RWPE1 (cell line): ENCODE measurements around the gene TRIM66.

Source experiments
- CTCF ChIA-PET: fragments of 350-600 bp; sonication (Branson Sonifier 250); formaldehyde crosslinking; extraction: SDS; loops from one replicate; lab custom pipeline; 2021; lab: Yijun Ruan, JAX
- POLR2A ChIA-PET: fragments of 400-600 bp; formaldehyde crosslinking; extraction: SDS; loops from one replicate; lab custom pipeline; 2020; ENCODE audit warnings: antibody characterized with exemption; ENCODE audit not compliant: low non-redundant PET; lab: Yijun Ruan, JAX
- DNase-seq: peaks from one replicate; pipeline ENCODE4 v3.0.0; 2012; ENCODE audit warnings: low spot score
- H3K27ac ChIP-seq: fragments of 450-650 bp; 2 replicates; pipeline ENCODE4 v1.5.1; 2017
- CTCF ChIP-seq: fragments of 450-650 bp; conservative IDR thresholded peaks from 2 replicates; pipeline ENCODE4 v1.5.1; 2017; ENCODE audit warnings: low read depth, mild to moderate bottlenecking

TRIM66 gene

GRCh38 chr11:8636127-8636526 is 46.3 kb downstream of the TRIM66 start:
- POLR2A ChIA-PET: no interaction called here
- TF ChIP-seq CTCF: no peak
- H3K27ac ChIP-seq: no peak overlapping the region
- no peak for DNase-seq
- CTCF ChIA-PET: interaction anchor here (1.1 kb wide), 1 partner anchor 9 kb away, joined by 6 read pairs; no protein-coding TSS in a partner anchor

- CTCF ChIA-PET: no interaction called here
Measured at GRCh38 chr11:8634498-8634897, 48.0 kb downstream of the TRIM66 start.

GRCh38 chr11:8631395-8632118 is 50.9 kb downstream of the TRIM66 start:
- H3K27ac ChIP-seq: no peak overlapping the region
- peak; percentile 22 for DNase-seq
- POLR2A ChIA-PET: no interaction called here
- CTCF ChIA-PET: interaction anchor here (0.9 to 1.4 kb wide), 2 partner anchors 10 to 364 kb away, joined by 3 to 4 read pairs; no protein-coding TSS in a partner anchor
- TF ChIP-seq CTCF: no peak

More at GRCh38 chr11:8634498-8634897, 48.0 kb downstream of the TRIM66 start:
- no peak for TF ChIP-seq CTCF
- POLR2A ChIA-PET: no interaction called here
- H3K27ac ChIP-seq: no peak overlapping the region
- DNase-seq: no peak

- CTCF ChIA-PET: no interaction called here
- DNase-seq: no peak
- POLR2A ChIA-PET: no interaction called here
Measured at GRCh38 chr11:8624698-8625097, 57.8 kb downstream of the TRIM66 start.

GRCh38 chr11:8621147-8621546 is 61.3 kb downstream of the TRIM66 start:
- no peak overlapping the region for H3K27ac ChIP-seq

More at GRCh38 chr11:8624698-8625097, 57.8 kb downstream of the TRIM66 start:
- H3K27ac ChIP-seq: no peak overlapping the region
- TF ChIP-seq CTCF: no peak

GRCh38 chr11:8617063-8617462 is 65.4 kb downstream of the TRIM66 start:
- CTCF ChIA-PET: no interaction called here

More at GRCh38 chr11:8621147-8621546, 61.3 kb downstream of the TRIM66 start:
- no peak for TF ChIP-seq CTCF
- no peak for DNase-seq
- CTCF ChIA-PET: interaction anchor here (0.7 kb wide), 2 partner anchors 8 to 18 kb away, joined by 3 read pairs; no protein-coding TSS in a partner anchor
- POLR2A ChIA-PET: no interaction called here

More at GRCh38 chr11:8617063-8617462, 65.4 kb downstream of the TRIM66 start:
- TF ChIP-seq CTCF: no peak
- H3K27ac ChIP-seq: no peak overlapping the region
- POLR2A ChIA-PET: no interaction called here
- DNase-seq: no peak
